HepG2 (cell line): ENCODE results near the gene CEBPA. TPM values are rescaled to one million over a fixed set of nuclear protein-coding genes. Genes with fewer than 3 reads are reported as not detected.

Experiments
- CENPT ChIP-seq: sonication (generic); formaldehyde crosslinking; IDR thresholded peaks from 2 replicates; pipeline ENCODE4 v1.8.0; 2022; ENCODE audit warnings: low read depth, mild to moderate bottlenecking, moderate library complexity, missing genetic modification reagents
- EEA1 ChIP-seq: sonication (generic); formaldehyde crosslinking; IDR thresholded peaks from 2 replicates; pipeline ENCODE4 v1.5.1; 2020; ENCODE audit warnings: mild to moderate bottlenecking, missing genetic modification reagents, borderline replicate concordance
- JUND ChIP-seq: sonication (generic); formaldehyde crosslinking; IDR thresholded peaks from 2 replicates; pipeline ENCODE4 v1.8.0; 2022; ENCODE audit warnings: mild to moderate bottlenecking, missing genetic modification reagents
- KDM2A ChIP-seq: sonication (generic); formaldehyde crosslinking; IDR thresholded peaks from 2 replicates; pipeline ENCODE4 v1.4.0; 2020; ENCODE audit warnings: low read depth, missing genetic modification reagents, borderline replicate concordance
- MBD4 ChIP-seq: IDR thresholded peaks from 2 replicates; pipeline ENCODE4 v1.6.1; 2012; ENCODE audit warnings: low read length, inconsistent platforms, borderline replicate concordance
- NONO ChIP-seq, 2 experiments: fragments of 450-650 bp in 1 of 2; sonication (generic) in 1 of 2; formaldehyde crosslinking in 1 of 2; IDR thresholded peaks in 1 of 2; conservative IDR thresholded peaks in 1 of 2; 2 replicates each; pipeline versions ENCODE4 v1.6.1 to v1.8.0; 2017 to 2022; ENCODE audit warnings: mild to moderate bottlenecking in 1 of 2, missing genetic modification reagents in 1 of 2, moderate library complexity in 1 of 2
- RBFOX2 ChIP-seq: fragments of 200-400 bp; formaldehyde crosslinking; IDR thresholded peaks from 2 replicates; pipeline ENCODE4 v1.6.1; 2017; ENCODE audit warnings: low read depth, mild to moderate bottlenecking, low read length
- ZFX ChIP-seq: sonication (generic); formaldehyde crosslinking; IDR thresholded peaks from 2 replicates; pipeline ENCODE4 v1.4.0; 2020; ENCODE audit warnings: mild to moderate bottlenecking, low read depth, missing genetic modification reagents, moderate library complexity
- ZNF30 ChIP-seq: sonication (generic); formaldehyde crosslinking; IDR thresholded peaks from 2 replicates; pipeline ENCODE4 v1.5.0; 2020; ENCODE audit warnings: mild to moderate bottlenecking, missing genetic modification reagents
- ZNF605 ChIP-seq: sonication (generic); formaldehyde crosslinking; IDR thresholded peaks from 2 replicates; pipeline ENCODE4 v1.8.0; 2022; ENCODE audit warnings: mild to moderate bottlenecking, missing genetic modification reagents
- ZNF776 ChIP-seq: sonication (generic); formaldehyde crosslinking; IDR thresholded peaks from 2 replicates; pipeline ENCODE4 v1.4.0; 2020; ENCODE audit warnings: mild to moderate bottlenecking, missing genetic modification reagents
- polyA plus RNA-seq, 8 experiments: library from polyadenylated mRNA; depleted of rRNA in 3 of 8; stranded (reverse) in 7 of 8; unstranded in 1 of 8; fragments of >200 nt; fragmentation: Illumina TruSeq in 4 of 8; extraction: Trizol in 4 of 8; gene quantifications; 2 replicates each; pipeline versions ENCODE4 v1.2.1 to v1.2.3, GENCODE V29; 2011 to 2016; ENCODE audit warnings: low read depth in 4 of 8, missing spikeins in 1 of 8, mixed read lengths in 1 of 8; ENCODE audit not compliant: insufficient read depth in 1 of 8
- total RNA-seq, 5 experiments: library from RNA; depleted of rRNA; stranded (reverse); fragments of >200 nt; fragmentation: Illumina TruSeq; extraction: Trizol; gene quantifications; 2 replicates each; pipeline ENCODE4 v1.2.3, GENCODE V29; 2016; ENCODE audit warnings: low read depth in 1 of 5
- TF ChIP-seq, protein P1 (sequence below): sonication (generic); formaldehyde crosslinking; IDR thresholded peaks from 2 replicates; pipeline ENCODE4 v1.4.0; 2020; ENCODE audit warnings: missing genetic modification reagents, borderline replicate concordance
- TF ChIP-seq, protein P2 (sequence below): sonication (generic); formaldehyde crosslinking; IDR thresholded peaks from 2 replicates; pipeline ENCODE4 v1.8.1; 2023; ENCODE audit warnings: mild to moderate bottlenecking, moderate library complexity, missing genetic modification reagents
- TF ChIP-seq, protein P3 (sequence below): sonication (generic); formaldehyde crosslinking; IDR thresholded peaks from 2 replicates; pipeline ENCODE4 v1.4.0; 2020; ENCODE audit warnings: mild to moderate bottlenecking, missing genetic modification reagents
- TF ChIP-seq, protein P4 (sequence below): sonication (generic); formaldehyde crosslinking; IDR thresholded peaks from 2 replicates; pipeline ENCODE4 v1.4.0; 2020; ENCODE audit warnings: missing genetic modification reagents
- TF ChIP-seq, protein P5 (sequence below): sonication (generic); IDR thresholded peaks from 2 replicates; pipeline ENCODE4 v1.6.1; 2016; ENCODE audit warnings: low read depth, borderline replicate concordance
- TF ChIP-seq, protein P6 (sequence below): IDR thresholded peaks from 2 replicates; pipeline ENCODE4 v1.6.1; 2016

CEBPA gene
- total and polyA plus RNA-seq, 2 of the 13 experiments (the other 11 are each of a cell fraction or from before 2014, with no cell fraction given), result 24.8 to 103 TPM

DNA sequence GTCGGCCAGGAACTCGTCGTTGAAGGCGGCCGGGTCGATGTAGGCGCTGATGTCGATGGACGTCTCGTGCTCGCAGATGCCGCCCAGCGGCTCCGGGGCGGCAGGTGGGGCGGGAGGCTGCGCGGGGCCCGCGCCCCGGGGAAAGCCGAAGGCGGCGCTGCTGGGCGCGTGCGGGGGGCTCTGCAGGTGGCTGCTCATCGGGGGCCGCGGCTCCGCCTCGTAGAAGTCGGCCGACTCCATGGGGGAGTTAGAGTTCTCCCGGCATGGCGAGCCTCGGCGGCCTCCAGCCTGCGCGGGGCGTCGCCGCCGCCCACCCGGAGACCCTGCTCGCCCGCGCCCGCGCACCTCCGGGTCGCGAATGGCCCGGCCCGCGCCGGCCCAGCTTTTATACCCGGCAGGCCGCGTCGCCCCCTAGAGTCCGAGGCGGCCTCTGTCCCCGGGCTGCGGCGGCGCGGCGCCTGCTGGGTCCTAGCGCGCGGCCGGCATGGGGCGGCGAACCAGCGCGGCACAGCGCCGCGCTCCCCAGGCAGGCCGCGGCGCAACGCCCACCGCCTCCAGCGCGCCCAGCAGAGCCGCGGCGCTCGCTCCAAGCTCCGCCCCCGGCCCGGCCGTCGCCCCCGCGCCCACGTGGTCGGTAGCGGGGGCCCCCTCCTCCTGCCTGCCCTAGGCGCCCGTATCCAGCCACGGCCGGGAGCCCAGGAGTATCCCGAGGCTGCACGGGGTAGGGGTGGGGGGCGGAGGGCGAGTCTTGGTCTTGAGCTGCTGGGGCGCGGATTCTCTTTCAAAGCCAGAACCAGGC lies at the start of gene CEBPA (continued):
- TF ChIP-seq, protein P1, sequence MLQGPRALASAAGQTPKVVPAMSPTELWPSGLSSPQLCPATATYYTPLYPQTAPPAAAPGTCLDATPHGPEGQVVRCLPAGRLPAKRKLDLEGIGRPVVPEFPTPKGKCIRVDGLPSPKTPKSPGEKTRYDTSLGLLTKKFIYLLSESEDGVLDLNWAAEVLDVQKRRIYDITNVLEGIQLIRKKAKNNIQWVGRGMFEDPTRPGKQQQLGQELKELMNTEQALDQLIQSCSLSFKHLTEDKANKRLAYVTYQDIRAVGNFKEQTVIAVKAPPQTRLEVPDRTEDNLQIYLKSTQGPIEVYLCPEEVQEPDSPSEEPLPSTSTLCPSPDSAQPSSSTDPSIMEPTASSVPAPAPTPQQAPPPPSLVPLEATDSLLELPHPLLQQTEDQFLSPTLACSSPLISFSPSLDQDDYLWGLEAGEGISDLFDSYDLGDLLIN (CRISPR knock-in tag), result no peak
- TF ChIP-seq, protein P2, sequence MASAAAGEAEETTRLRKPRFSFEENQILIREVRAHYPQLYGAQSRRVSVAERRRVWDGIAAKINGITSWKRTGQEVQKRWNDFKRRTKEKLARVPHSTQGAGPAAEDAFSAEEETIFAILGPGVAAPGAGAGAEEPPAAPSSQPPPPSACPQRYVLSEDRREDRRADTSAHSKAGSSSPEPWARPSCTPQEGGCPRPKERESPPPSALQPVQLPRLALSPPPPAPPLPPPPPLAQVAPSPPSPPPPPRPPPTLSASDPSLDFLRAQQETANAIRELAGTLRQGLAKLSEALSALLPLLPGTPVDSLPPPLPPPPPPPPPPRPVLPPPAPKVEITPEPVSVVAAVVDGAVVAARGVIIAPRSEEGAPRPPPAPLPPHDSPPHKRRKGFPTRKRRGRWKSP (CRISPR knock-in tag), result peak; percentile 92
- TF ChIP-seq, protein P3, sequence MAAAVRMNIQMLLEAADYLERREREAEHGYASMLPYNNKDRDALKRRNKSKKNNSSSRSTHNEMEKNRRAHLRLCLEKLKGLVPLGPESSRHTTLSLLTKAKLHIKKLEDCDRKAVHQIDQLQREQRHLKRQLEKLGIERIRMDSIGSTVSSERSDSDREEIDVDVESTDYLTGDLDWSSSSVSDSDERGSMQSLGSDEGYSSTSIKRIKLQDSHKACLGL, result 0 out of 2 replicates have a peak, but pooled peaks have one; percentile 24
- TF ChIP-seq CENPT (CRISPR knock-in tag) (peak; percentile 91), MBD4 (no peak), ZNF605 (CRISPR knock-in tag) (peak; percentile 66; the same call in 1 of the 2 replicates), ZNF30 (no peak), KDM2A (CRISPR knock-in tag) (peak; percentile 55), RBFOX2 (peak; percentile 95), EEA1 (CRISPR knock-in tag) (0 out of 2 replicates have a peak, but pooled peaks have one; percentile 8), ZNF776 (CRISPR knock-in tag) (no peak), ZFX (CRISPR knock-in tag) (peak; percentile 86), JUND (CRISPR knock-in tag) (no peak), NONO (IDR thresholded peaks at IDR 0.05) (no peak), NONO (CRISPR knock-in tag; conservative IDR thresholded peaks at IDR 0.05) (peak; percentile 67; the same call in 1 of the 2 replicates)
- TF ChIP-seq, protein P4, sequence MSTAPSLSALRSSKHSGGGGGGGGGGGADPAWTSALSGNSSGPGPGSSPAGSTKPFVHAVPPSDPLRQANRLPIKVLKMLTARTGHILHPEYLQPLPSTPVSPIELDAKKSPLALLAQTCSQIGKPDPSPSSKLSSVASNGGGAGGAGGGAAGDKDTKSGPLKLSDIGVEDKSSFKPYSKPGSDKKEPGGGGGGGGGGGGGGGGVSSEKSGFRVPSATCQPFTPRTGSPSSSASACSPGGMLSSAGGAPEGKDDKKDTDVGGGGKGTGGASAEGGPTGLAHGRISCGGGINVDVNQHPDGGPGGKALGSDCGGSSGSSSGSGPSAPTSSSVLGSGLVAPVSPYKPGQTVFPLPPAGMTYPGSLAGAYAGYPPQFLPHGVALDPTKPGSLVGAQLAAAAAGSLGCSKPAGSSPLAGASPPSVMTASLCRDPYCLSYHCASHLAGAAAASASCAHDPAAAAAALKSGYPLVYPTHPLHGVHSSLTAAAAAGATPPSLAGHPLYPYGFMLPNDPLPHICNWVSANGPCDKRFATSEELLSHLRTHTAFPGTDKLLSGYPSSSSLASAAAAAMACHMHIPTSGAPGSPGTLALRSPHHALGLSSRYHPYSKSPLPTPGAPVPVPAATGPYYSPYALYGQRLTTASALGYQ (CRISPR knock-in tag), result peak; percentile 63; the same call in 1 of the 2 replicates
- TF ChIP-seq, protein P5, sequence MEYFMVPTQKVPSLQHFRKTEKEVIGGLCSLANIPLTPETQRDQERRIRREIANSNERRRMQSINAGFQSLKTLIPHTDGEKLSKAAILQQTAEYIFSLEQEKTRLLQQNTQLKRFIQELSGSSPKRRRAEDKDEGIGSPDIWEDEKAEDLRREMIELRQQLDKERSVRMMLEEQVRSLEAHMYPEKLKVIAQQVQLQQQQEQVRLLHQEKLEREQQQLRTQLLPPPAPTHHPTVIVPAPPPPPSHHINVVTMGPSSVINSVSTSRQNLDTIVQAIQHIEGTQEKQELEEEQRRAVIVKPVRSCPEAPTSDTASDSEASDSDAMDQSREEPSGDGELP, result no peak; the same call in 1 of the 2 replicates
- TF ChIP-seq, protein P6, sequence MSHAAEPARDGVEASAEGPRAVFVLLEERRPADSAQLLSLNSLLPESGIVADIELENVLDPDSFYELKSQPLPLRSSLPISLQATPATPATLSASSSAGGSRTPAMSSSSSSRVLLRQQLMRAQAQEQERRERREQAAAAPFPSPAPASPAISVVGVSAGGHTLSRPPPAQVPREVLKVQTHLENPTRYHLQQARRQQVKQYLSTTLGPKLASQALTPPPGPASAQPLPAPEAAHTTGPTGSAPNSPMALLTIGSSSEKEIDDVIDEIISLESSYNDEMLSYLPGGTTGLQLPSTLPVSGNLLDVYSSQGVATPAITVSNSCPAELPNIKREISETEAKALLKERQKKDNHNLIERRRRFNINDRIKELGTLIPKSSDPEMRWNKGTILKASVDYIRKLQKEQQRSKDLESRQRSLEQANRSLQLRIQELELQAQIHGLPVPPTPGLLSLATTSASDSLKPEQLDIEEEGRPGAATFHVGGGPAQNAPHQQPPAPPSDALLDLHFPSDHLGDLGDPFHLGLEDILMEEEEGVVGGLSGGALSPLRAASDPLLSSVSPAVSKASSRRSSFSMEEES, result peak; percentile 60; the same call in 1 of the 2 replicates
